ENCODE results near the gene RPL15.

RPL15 gene

GRCh38 chr3:23954144-23954543, 37.2 kb downstream of the RPL15 start:
- H3K4me3 ChIP-seq (replicated peaks; ENCODE audit: insufficient read depth, low read length): no peak overlapping the region
- TF ChIP-seq, protein P1, sequence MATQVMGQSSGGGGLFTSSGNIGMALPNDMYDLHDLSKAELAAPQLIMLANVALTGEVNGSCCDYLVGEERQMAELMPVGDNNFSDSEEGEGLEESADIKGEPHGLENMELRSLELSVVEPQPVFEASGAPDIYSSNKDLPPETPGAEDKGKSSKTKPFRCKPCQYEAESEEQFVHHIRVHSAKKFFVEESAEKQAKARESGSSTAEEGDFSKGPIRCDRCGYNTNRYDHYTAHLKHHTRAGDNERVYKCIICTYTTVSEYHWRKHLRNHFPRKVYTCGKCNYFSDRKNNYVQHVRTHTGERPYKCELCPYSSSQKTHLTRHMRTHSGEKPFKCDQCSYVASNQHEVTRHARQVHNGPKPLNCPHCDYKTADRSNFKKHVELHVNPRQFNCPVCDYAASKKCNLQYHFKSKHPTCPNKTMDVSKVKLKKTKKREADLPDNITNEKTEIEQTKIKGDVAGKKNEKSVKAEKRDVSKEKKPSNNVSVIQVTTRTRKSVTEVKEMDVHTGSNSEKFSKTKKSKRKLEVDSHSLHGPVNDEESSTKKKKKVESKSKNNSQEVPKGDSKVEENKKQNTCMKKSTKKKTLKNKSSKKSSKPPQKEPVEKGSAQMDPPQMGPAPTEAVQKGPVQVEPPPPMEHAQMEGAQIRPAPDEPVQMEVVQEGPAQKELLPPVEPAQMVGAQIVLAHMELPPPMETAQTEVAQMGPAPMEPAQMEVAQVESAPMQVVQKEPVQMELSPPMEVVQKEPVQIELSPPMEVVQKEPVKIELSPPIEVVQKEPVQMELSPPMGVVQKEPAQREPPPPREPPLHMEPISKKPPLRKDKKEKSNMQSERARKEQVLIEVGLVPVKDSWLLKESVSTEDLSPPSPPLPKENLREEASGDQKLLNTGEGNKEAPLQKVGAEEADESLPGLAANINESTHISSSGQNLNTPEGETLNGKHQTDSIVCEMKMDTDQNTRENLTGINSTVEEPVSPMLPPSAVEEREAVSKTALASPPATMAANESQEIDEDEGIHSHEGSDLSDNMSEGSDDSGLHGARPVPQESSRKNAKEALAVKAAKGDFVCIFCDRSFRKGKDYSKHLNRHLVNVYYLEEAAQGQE (IDR thresholded peaks at IDR 0.05; ENCODE audit: insufficient replicate concordance, low read depth): no peak
- TF ChIP-seq SPI1 (IDR thresholded peaks at IDR 0.05; ENCODE audit: borderline replicate concordance, low read depth) (no peak), GABPA (IDR thresholded peaks at IDR 0.05; ENCODE audit: low read depth) (no peak), POLR2AphosphoS5 (IDR thresholded peaks at IDR 0.05; ENCODE audit: low read depth) (no peak)
- TF ChIP-seq, protein P2, sequence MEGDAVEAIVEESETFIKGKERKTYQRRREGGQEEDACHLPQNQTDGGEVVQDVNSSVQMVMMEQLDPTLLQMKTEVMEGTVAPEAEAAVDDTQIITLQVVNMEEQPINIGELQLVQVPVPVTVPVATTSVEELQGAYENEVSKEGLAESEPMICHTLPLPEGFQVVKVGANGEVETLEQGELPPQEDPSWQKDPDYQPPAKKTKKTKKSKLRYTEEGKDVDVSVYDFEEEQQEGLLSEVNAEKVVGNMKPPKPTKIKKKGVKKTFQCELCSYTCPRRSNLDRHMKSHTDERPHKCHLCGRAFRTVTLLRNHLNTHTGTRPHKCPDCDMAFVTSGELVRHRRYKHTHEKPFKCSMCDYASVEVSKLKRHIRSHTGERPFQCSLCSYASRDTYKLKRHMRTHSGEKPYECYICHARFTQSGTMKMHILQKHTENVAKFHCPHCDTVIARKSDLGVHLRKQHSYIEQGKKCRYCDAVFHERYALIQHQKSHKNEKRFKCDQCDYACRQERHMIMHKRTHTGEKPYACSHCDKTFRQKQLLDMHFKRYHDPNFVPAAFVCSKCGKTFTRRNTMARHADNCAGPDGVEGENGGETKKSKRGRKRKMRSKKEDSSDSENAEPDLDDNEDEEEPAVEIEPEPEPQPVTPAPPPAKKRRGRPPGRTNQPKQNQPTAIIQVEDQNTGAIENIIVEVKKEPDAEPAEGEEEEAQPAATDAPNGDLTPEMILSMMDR (IDR thresholded peaks at IDR 0.05; ENCODE audit: insufficient read depth, low read length): no peak
- DNase-seq (ENCODE audit: low read depth in 1 of 2, low spot score in 1 of 2): no peak

DNA sequence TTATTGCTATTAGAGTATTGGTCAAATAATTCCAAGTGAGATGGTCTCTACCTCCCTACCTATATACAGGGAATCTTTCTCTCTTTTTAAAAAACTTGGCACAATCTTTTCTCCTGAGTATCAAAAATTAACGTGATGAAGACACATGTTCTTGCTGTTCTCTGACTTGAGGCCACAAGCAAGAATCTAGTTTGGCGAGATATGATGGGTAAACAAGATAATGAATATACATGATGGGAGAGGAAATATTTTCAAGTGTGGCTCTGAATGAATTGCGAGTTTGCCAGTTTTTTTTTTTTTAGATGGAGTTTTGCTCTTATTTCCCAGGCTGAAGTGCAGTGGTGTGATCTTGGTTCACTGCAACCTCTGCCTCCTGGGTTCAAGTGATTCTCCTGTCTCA, 39.8 kb downstream of the RPL15 start:
- no peaks in the 10 kb centered on the region for H3K27me3 ChIP-seq (ENCODE audit: insufficient read depth, poor library complexity, severe bottlenecking)
- TF ChIP-seq SPI1 (IDR thresholded peaks at IDR 0.05; ENCODE audit: borderline replicate concordance, low read depth) (no peak), GABPA (IDR thresholded peaks at IDR 0.05; ENCODE audit: low read depth) (no peak), POLR2AphosphoS5 (IDR thresholded peaks at IDR 0.05; ENCODE audit: low read depth) (no peak)
- TF ChIP-seq, protein P2 (IDR thresholded peaks at IDR 0.05; ENCODE audit: insufficient read depth, low read length): no peak
- TF ChIP-seq, protein P1 (IDR thresholded peaks at IDR 0.05; ENCODE audit: insufficient replicate concordance, low read depth): no peak
- no peak overlapping the region for H3K27ac ChIP-seq (replicated peaks)
- H3K4me3 ChIP-seq (replicated peaks; ENCODE audit: insufficient read depth, low read length): no peak overlapping the region
- no peak for DNase-seq (ENCODE audit: low read depth in 1 of 2, low spot score in 1 of 2)

More at GRCh38 chr3:23954144-23954543, 37.2 kb downstream of the RPL15 start:
- Histone ChIP-seq H3K27me3 (ENCODE audit: insufficient read depth, poor library complexity, severe bottlenecking) (no peaks in the 10 kb centered on the region), H3K27ac (replicated peaks) (no peak overlapping the region)

DNA sequence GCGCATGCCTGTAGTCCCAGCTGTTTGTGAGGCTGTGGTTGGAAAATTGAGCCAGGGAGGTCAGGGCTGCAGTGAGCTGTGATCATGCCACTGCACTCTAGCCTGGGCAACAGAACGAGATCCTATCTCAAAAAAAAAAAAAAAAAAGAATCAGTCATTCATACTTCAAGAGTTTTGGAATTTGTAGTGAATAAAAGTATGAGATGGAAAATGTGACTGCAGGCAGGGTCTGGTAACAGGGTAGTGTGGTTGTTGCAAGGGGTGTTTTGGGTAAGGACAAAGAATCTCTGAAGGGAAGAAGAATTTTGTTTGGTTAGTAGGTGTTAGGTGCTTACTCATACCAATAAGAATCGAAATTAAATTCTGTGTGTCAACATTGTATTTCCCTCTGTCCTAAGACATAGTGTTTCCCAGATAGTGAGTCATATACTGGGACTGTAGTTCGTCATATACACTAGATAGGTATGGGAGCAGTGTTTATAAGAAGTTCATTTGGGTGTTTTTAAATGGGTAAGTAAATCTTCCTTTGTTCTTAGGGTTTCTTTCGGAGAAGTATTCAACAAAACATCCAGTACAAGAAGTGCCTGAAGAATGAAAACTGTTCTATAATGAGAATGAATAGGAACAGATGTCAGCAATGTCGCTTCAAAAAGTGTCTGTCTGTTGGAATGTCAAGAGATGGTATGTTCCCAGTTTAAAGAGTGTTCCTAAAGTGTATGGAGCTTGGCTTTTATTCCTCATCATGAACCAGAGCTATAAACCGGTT, 42.4 kb downstream of the RPL15 start:
- no peak for DNase-seq (ENCODE audit: low read depth in 1 of 2, low spot score in 1 of 2)

More for the DNA sequence above, 42.4 kb downstream of the RPL15 start:
- Histone ChIP-seq H3K27me3 (ENCODE audit: insufficient read depth, poor library complexity, severe bottlenecking) (no peaks in the 10 kb centered on the region), H3K4me3 (replicated peaks; ENCODE audit: insufficient read depth, low read length) (no peak overlapping the region), H3K27ac (replicated peaks) (no peak overlapping the region)
- TF ChIP-seq, protein P2 (IDR thresholded peaks at IDR 0.05; ENCODE audit: insufficient read depth, low read length): no peak
- TF ChIP-seq POLR2AphosphoS5 (IDR thresholded peaks at IDR 0.05; ENCODE audit: low read depth) (no peak), SPI1 (IDR thresholded peaks at IDR 0.05; ENCODE audit: borderline replicate concordance, low read depth) (no peak), GABPA (IDR thresholded peaks at IDR 0.05; ENCODE audit: low read depth) (no peak)
- TF ChIP-seq, protein P1 (IDR thresholded peaks at IDR 0.05; ENCODE audit: insufficient replicate concordance, low read depth): no peak

All from HL-60 (cell line).